Keratinocyte (primary cell): ENCODE data around the gene PKD1. TPM values are rescaled to one million over a fixed set of nuclear protein-coding genes. Genes with fewer than 3 reads are reported as not detected.

Source experiments
- DNase-seq: peaks from one replicate; pipeline ENCODE4 v3.0.0-alpha.2; 2011; ENCODE audit warnings: low read depth, missing footprints, low spot score
- FAIRE-seq: peaks from 2 replicates; lab custom pipeline; 2011; peaks lifted over from hg19 to GRCh38; lab: Jason Lieb, UNC
- H2AFZ ChIP-seq: 2 replicates; pipeline ENCODE4 v1.6.0; 2012; ENCODE audit warnings: low read length, control low read depth, inconsistent platforms; ENCODE audit not compliant: control insufficient read depth
- H3K27ac ChIP-seq: 2 replicates; pipeline ENCODE4 v1.5.1; 2011; ENCODE audit warnings: low read length; ENCODE audit not compliant: control insufficient read depth, insufficient read depth
- H3K27me3 ChIP-seq: 3 replicates; pipeline ENCODE4 v1.6.0; 2011; ENCODE audit warnings: low read length; ENCODE audit not compliant: control insufficient read depth, insufficient read depth; ENCODE audit errors: extremely low read depth
- H3K36me3 ChIP-seq, 2 experiments: 2 replicates in 1 of 2; 3 replicates in 1 of 2; pipeline ENCODE4 v1.5.1; 2011; ENCODE audit warnings: low read length in 2 of 2, mild to moderate bottlenecking in 1 of 2; ENCODE audit not compliant: control insufficient read depth in 2 of 2, insufficient read depth in 2 of 2; ENCODE audit errors: extremely low read depth in 1 of 2
- H3K4me1 ChIP-seq: 3 replicates; pipeline ENCODE4 v1.5.1; 2011; ENCODE audit warnings: low read length; ENCODE audit not compliant: control insufficient read depth, insufficient read depth; ENCODE audit errors: extremely low read depth
- H3K4me2 ChIP-seq: 3 replicates; pipeline ENCODE4 v1.6.0; 2011; ENCODE audit warnings: low read depth, low read length; ENCODE audit not compliant: control insufficient read depth, insufficient read depth; ENCODE audit errors: extremely low read depth
- H3K4me3 ChIP-seq, 3 experiments: fragments of 200-600 bp in 1 of 3; sonication (generic) in 1 of 3; 2 replicates in 2 of 3; 3 replicates in 1 of 3; pipeline ENCODE4 v1.5.1; 2011 to 2016; ENCODE audit warnings: low read length in 3 of 3, mild to moderate bottlenecking in 3 of 3, control low read depth in 2 of 3, inconsistent platforms in 1 of 3, low read depth in 1 of 3, mixed read lengths in 1 of 3, mixed run types in 1 of 3, moderate library complexity in 1 of 3; ENCODE audit not compliant: control insufficient read depth in 2 of 3, insufficient read depth in 2 of 3; ENCODE audit errors: extremely low read depth in 1 of 3
- H3K79me2 ChIP-seq: 2 replicates; pipeline ENCODE4 v1.6.0; 2012; ENCODE audit warnings: low read length; ENCODE audit not compliant: control insufficient read depth, insufficient read depth
- H3K9ac ChIP-seq: 3 replicates; pipeline ENCODE4 v1.6.0; 2011; ENCODE audit warnings: low read length; ENCODE audit not compliant: control insufficient read depth, insufficient read depth; ENCODE audit errors: extremely low read depth
- H3K9me1 ChIP-seq: 3 replicates; pipeline ENCODE4 v1.6.0; 2011; ENCODE audit warnings: low read length; ENCODE audit not compliant: control insufficient read depth, insufficient read depth; ENCODE audit errors: extremely low read depth
- H3K9me3 ChIP-seq: 2 replicates; pipeline ENCODE4 v1.5.1; 2012; ENCODE audit warnings: low read depth, low read length; ENCODE audit not compliant: control insufficient read depth
- H4K20me1 ChIP-seq: 3 replicates; pipeline ENCODE4 v1.6.0; 2011; ENCODE audit warnings: low read length; ENCODE audit not compliant: control insufficient read depth, insufficient read depth; ENCODE audit errors: extremely low read depth
- EZH2 ChIP-seq: IDR thresholded peaks from one replicate; pipeline ENCODE4 v1.6.1; 2012; ENCODE audit warnings: inconsistent platforms, mild to moderate bottlenecking, low read length, moderate library complexity
- dilution Hi-C: fragments of 300-500 bp; cut with MboI; formaldehyde crosslinking; loops from one replicate; pipeline ENCODE4 v1.7.0; 2020; ENCODE audit warnings: low sequenced_read_pairs; ENCODE audit not compliant: extremely low pct_ligation_motif_present
- polyA plus RNA-seq, 5 experiments: library from polyadenylated mRNA; depleted of rRNA in 3 of 5; stranded (reverse) in 3 of 5; stranded (forward) in 1 of 5; unstranded in 1 of 5; fragments of >200 nt; gene quantifications; 1 replicate in 1 of 5; 2 replicates in 3 of 5; 3 replicates in 1 of 5; pipeline versions ENCODE4 v1.2.1 to v1.2.3, GENCODE V29; 2011 to 2012; ENCODE audit warnings: missing spikeins in 2 of 5, low read depth in 1 of 5, low replicate concordance in 1 of 5
- TF ChIP-seq, protein P1 (sequence below), 3 experiments: IDR thresholded peaks in 1 of 3; conservative IDR thresholded peaks in 1 of 3; optimal IDR thresholded peaks in 1 of 3; 2 replicates in 2 of 3; 3 replicates in 1 of 3; pipeline versions ENCODE3 to v1.5.1; 2011; ENCODE audit warnings: low read length in 3 of 3, mild to moderate bottlenecking in 3 of 3, moderate library complexity in 2 of 3, control low read depth in 1 of 3, inconsistent platforms in 1 of 3; ENCODE audit not compliant: insufficient read depth in 2 of 3; ENCODE audit errors: extremely low read depth in 1 of 3

The PKD1 gene
- polyA plus RNA-seq, 1 donor (not counting 4 experiments of a cell fraction or from before 2014, with no cell fraction given): 10.6 TPM

DNA sequence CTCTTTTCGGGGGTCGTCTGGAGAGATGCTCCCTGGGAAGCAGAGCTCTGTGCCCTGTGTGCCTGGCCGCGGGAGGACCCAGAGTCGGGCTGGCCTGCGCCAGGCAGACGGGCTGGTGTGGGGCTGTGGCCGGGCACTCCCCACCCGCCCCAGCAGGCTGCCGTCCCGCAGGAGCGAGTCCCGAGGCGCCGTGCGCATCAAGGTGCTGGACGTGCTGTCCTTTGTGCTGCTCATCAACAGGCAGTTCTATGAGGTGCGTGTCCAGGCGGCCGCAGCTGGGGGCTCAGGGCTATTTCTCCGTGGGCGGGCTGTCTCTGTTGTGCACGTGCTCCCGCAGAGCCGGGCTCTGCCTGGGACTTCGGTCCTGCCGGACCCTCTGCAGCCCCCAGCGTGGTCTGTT is 72.9 kb downstream of the PKD1 start:
- H4K20me1 ChIP-seq: peaks cover 4% of the 10 kb centered on the region
- H3K9me3 ChIP-seq: no peaks in the 10 kb centered on the region
- TF ChIP-seq, protein P1, sequence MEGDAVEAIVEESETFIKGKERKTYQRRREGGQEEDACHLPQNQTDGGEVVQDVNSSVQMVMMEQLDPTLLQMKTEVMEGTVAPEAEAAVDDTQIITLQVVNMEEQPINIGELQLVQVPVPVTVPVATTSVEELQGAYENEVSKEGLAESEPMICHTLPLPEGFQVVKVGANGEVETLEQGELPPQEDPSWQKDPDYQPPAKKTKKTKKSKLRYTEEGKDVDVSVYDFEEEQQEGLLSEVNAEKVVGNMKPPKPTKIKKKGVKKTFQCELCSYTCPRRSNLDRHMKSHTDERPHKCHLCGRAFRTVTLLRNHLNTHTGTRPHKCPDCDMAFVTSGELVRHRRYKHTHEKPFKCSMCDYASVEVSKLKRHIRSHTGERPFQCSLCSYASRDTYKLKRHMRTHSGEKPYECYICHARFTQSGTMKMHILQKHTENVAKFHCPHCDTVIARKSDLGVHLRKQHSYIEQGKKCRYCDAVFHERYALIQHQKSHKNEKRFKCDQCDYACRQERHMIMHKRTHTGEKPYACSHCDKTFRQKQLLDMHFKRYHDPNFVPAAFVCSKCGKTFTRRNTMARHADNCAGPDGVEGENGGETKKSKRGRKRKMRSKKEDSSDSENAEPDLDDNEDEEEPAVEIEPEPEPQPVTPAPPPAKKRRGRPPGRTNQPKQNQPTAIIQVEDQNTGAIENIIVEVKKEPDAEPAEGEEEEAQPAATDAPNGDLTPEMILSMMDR (optimal IDR thresholded peaks at IDR 0.05 in 1 of 3, IDR thresholded peaks at IDR 0.05 in 1 of 3, conservative IDR thresholded peaks at IDR 0.05 in 1 of 3; ENCODE audit: extremely low read depth in 1 of 3, insufficient read depth in 2 of 3, low read length in 3 of 3): no peak
- no peak for TF ChIP-seq EZH2
- no peaks in the 10 kb centered on the region for H3K9me1 ChIP-seq
- no peaks in the 10 kb centered on the region for H3K4me1 ChIP-seq
- H3K27ac ChIP-seq: no peak overlapping the region
- no peak for DNase-seq
- H3K4me2 ChIP-seq: no peak overlapping the region
- H3K36me3 ChIP-seq: peaks cover 18 to 29% of the 10 kb centered on the region in 2 experiments
- no peak overlapping the region for H2AFZ ChIP-seq
- H3K9ac ChIP-seq: no peak overlapping the region
- H3K27me3 ChIP-seq: no peaks in the 10 kb centered on the region
- FAIRE-seq: no peak
- no peaks in the 10 kb centered on the region for H3K79me2 ChIP-seq
- no peak overlapping the region for H3K4me3 ChIP-seq
- dilution Hi-C loops: no loop called here

DNA sequence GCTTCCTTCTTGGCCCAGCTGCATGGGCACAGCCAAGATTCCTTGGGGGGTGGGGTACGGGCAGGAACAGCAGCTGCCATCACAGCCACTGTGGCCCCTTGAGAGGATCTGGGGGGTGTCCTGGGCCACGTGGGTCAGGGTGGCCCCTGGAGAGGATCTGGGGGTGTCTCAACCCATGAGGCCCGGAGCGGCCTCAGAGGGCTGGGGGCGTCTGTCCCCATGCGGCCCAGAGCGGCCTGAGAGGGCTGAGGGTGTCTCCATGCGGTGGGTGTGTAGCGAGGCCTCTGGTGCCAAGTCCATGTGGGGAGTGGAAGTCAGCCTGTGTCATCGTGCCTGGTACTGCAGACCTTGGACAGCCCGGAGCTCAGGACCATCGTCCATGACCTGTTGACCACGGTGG is 74.2 kb downstream of the PKD1 start:
- Histone ChIP-seq H4K20me1 (peaks cover 4% of the 10 kb centered on the region), H3K36me3 (peaks cover 18 to 30% of the 10 kb centered on the region in 2 experiments), H2AFZ (no peak overlapping the region), H3K27me3 (no peaks in the 10 kb centered on the region), H3K9me1 (no peaks in the 10 kb centered on the region), H3K9ac (no peak overlapping the region), H3K79me2 (no peaks in the 10 kb centered on the region), H3K4me3 (no peak overlapping the region), H3K4me2 (no peak overlapping the region), H3K27ac (no peak overlapping the region), H3K4me1 (no peaks in the 10 kb centered on the region), H3K9me3 (no peaks in the 10 kb centered on the region)
- dilution Hi-C loops: no loop called here
- no peak for TF ChIP-seq EZH2
- TF ChIP-seq, protein P1 (optimal IDR thresholded peaks at IDR 0.05 in 1 of 3, IDR thresholded peaks at IDR 0.05 in 1 of 3, conservative IDR thresholded peaks at IDR 0.05 in 1 of 3; ENCODE audit: extremely low read depth in 1 of 3, insufficient read depth in 2 of 3, low read length in 3 of 3): no peak
- FAIRE-seq (no peak), DNase-seq (no peak)
